GM12892 (cell line): Measurements from ENCODE around the gene ANXA11.

ENCODE experiments used
- DNase-seq: peaks from one replicate; pipeline ENCODE4 v3.0.0; 2011; ENCODE audit not compliant: insufficient read length
- FAIRE-seq: peaks from 2 replicates; lab custom pipeline; 2011; peaks lifted over from hg19 to GRCh38; lab: Jason Lieb, UNC
- POLR2A ChIP-seq: IDR thresholded peaks from 2 replicates; pipeline ENCODE4 v1.6.1; 2011; ENCODE audit warnings: low read depth, low read length, control low read depth
- POLR2AphosphoS5 ChIP-seq: IDR thresholded peaks from 2 replicates; pipeline ENCODE4 v1.6.1; 2011; ENCODE audit warnings: low read depth, low read length, control low read depth
- TAF1 ChIP-seq: IDR thresholded peaks from 2 replicates; pipeline ENCODE4 v1.6.1; 2011; ENCODE audit warnings: low read depth, mild to moderate bottlenecking, control low read depth, low read length, borderline replicate concordance

The ANXA11 gene

DNA sequence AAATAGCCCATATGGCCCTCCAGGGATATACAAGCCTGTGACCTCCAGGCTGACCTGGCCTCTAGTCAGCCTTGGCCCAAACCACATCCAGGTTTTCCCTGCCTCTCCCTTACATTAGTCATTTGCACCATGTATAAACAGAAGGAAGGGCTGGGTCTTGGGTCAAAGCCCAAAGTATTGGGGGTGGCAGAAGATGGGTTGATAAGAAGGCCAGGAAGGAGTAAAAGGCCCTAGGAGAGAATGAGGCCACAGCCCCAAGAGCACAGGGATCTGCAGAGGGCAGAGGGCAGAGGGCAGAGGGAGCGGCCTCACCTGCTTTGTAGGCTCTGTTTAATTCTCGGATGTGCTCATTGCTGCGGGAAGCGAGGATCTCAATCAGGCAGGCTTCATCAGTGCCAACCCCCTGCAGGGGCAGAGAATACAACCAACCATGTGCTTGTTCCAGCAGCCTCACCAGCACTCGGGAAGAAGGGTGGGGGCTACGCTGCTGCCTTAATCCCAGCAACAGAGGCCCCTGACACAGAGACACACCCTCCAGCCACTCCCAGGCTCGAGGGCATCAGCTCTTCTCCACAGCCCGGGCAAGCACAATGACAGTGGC lies 41.5 kb downstream of the ANXA11 start:
- TF ChIP-seq TAF1 (no peak), POLR2AphosphoS5 (no peak), POLR2A (no peak)
- no peak for FAIRE-seq
- no peak for DNase-seq

DNA sequence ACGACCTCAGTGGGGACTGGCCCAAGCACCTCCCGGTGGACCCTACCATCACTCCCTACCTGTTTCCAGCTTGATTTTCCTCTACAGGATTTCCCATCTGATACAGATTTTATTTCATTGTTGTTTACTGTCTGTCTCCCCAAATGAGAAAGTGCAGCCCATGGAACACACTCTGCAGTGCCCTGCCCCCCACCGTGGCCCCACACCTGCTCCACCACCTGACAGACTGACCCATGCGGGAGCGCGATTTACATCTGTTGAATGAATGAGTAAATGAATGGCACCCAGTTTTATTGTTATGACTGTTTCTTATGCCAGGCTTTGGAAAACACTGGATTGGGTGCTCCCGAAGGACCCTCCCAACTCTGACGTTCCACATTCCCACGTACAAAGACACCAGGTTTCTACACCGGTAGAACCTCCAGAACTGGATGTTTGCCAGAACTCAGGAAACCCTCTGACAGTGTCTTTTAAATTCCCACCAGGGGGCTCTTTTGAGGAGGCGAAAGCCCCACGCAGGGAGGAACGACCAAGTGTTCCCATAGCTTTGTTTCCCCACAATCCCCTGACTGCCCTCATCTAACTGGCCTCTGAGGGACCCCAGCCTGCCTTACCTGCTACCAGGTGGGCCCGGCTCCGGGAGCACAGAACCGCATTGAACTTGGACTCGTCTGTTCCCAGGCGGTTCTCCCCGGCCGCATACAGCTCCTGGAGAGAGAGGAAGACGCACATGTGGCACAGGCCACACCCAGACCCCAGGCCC lies 43.8 kb downstream of the ANXA11 start:
- no peak for FAIRE-seq
- TF ChIP-seq POLR2AphosphoS5, result no peak
- no peak for TF ChIP-seq TAF1
- no peak for TF ChIP-seq POLR2A
- no peak for DNase-seq

DNA sequence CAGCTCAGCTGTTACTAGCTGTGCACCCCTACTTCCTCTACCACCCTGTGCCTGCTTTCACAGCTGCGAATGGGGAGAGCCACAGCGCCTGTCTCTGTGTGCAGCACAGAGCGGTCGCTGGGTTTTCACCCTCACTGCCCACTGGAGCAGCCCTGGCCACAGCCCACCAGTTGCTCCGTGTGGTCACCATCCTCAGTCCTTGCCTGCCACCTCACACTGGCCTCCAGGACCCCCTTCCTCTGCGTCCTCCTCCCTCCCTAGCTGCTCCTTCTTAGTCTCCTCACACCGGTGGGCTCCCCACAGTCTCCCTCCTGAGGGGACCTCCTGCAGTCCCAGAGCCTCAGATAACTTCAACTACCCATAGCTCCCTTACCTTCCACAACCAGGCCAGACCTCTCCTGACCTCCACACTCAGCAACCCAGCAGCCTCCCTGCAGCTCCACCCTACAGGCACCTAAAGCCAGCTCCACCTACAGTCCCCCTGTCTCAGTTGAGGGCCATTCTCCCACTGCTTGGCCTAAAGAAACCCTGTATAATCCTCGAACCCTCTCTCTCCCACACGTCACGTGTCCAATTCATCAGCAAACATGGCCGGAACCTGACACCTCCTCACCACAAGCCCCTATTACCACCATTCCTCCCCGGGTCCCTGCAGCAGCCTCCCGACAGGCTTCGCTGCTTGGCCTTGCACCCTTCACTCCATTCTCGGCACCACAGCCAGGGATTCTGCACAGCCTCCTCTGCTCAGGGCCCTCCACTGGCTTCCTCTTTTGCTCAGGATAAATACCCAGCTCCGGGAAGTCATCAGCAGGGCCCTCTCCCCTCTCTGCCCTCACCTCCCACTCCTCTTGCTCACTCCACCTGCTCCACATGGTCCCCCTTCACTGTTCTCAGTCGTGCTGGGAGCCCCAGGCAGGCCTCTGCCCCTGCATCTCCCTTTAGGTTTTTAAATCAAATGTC lies 44.7 kb downstream of the ANXA11 start:
- FAIRE-seq (no peak), DNase-seq (no peak)
- TF ChIP-seq POLR2AphosphoS5 (no peak), TAF1 (no peak), POLR2A (no peak)

DNA sequence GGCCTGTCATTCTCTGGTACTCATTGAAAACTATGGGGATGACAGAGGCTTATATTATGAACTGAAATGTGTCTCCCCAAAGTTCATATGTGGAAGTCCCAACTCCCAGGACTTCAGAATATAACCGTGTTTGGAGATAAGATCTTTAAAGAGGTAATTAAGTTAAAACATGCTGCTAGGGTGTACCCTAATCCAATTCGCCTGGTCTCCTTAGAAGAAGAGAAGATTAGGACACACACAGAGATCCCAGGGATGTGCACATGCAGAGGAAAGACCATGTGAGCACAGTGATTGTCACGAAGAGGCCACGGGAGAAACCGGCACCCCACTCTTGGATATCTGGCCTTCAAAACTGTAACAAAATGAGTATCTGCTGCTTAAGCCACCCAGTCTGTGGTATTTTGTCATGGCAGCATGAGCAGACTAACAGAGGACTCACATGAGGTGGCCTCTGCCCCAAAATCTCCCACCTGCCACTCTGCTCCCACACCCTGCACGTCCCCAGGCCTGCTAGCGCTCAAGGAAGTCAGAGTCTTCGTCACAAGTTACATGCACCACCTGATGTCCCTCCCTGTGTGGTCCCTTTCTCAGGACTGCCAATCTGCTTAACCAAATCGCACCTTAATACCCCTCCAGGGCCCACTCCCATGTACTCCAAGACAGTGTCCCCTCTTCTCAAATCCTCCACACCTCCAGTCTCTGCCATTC lies 46.0 kb downstream of the ANXA11 start:
- FAIRE-seq (no peak), DNase-seq (no peak)
- TF ChIP-seq TAF1 (no peak), POLR2A (no peak), POLR2AphosphoS5 (no peak)

DNA sequence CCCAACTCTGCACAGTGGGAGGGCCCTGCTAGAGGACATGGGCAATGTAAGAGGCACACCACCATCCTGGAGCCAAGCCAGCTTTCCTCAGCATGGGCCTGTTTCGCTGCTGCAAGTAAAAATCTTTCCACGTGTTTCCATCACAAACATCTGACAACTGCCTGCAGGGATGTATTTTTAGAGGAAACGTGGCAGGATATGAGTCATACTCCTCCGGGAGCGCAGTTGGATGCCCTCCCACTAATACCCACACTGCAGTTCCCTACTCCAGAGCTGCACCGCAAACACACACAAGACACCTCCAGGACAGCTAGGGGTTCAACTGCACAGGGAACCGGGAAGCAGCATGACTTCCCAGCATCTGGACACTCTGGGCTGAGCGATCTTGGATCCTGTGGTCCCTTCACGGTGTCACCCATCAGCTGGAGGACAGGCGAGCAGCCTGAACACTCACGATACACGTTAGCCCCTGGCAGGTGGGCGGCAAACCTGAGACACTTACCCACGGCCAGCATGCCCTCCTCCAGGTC lies 46.7 kb downstream of the ANXA11 start:
- TF ChIP-seq POLR2AphosphoS5 (no peak), TAF1 (no peak), POLR2A (no peak)
- no peak for FAIRE-seq
- no peak for DNase-seq

DNA sequence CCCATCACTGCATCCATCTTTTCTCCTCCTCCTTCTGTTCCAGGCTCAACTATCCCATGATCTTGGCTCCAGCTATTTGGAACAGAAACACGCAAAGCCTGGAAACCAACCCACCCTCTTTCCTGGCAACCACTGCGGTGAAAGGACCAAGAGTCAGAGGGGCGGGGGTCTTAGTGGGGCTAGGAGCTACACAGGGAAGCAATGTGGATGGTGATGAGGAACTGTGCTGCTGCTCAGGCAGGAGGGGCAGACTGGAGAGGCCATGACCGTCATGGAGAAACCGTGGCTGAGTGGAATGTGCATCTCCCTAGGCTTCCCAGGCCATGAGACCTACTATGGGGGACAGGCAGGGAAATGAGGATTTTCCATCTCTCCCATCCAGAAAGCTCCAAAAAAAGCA lies 47.2 kb downstream of the ANXA11 start:
- TF ChIP-seq POLR2AphosphoS5, result no peak
- TF ChIP-seq TAF1, result no peak
- TF ChIP-seq POLR2A, result no peak
- DNase-seq (no peak), FAIRE-seq (no peak)

DNA sequence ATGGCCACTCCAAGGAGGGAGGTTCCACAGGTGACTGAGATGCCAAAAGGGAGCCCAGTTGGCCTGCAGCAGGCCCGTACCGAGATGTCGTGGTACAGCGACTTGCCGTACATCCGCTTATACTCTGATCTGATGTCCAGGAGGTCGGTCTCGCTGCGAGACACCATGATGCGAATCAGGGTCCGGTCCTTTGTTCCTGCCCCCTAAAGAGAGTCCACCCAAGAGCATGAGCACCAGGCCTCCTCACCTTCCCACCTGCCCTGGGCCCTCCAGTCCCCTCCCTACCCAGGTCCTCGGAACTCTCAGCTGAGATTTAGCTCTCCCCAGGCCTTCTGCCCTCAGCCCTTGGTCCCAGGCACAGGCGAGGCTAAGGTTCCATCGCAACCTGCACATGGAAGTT lies 47.8 kb downstream of the ANXA11 start:
- FAIRE-seq (no peak), DNase-seq (no peak)
- TF ChIP-seq TAF1 (no peak), POLR2A (no peak), POLR2AphosphoS5 (no peak)

DNA sequence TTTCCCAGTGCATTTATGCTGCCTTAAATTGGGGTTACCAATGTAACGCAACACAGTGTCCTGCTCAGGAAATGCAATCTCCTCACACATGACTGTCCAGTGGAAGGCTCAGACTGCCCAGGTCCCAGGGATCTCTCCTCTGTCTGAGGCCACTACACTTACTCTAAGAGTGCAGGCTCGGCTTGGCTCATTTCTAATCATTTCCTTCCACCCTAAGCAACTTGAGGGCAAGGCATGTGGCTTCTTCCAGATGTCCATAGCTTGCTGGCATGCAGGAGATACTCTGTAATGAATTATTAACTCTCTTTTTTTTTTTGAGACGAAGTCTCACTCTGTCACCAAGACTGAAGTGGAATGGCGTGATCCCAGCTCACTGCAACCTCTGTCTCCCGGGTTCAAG lies 49.1 kb downstream of the ANXA11 start:
- FAIRE-seq (no peak), DNase-seq (no peak)
- TF ChIP-seq TAF1 (no peak), POLR2A (no peak), POLR2AphosphoS5 (no peak)

DNA sequence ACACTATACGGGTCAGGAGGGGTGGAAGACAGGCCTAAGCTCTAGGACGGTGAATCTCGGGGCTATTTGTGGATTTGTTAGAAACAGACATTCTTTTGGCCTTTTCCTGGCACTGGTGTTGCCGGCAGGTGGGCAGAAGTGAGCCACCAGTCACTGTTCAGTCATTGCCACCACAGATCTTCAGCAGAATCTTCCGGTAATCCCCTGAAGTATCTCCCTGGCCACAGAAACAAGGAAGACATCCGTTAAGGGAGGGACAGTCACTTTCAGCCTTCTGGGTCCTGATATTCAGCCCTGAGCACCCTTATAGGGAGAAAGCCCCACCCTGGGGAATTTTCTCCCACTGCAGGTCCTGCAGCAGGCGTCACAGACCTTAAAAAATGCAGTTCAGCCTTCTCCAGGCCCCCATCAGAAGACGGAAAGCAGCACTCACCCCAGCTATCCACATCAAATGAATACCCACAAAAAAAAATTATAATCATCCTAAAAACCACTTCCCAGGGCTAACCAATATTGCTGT lies 49.6 kb downstream of the ANXA11 start:
- FAIRE-seq (no peak), DNase-seq (no peak)
- no peak for TF ChIP-seq TAF1
- TF ChIP-seq POLR2A, result no peak
- TF ChIP-seq POLR2AphosphoS5, result no peak

DNA sequence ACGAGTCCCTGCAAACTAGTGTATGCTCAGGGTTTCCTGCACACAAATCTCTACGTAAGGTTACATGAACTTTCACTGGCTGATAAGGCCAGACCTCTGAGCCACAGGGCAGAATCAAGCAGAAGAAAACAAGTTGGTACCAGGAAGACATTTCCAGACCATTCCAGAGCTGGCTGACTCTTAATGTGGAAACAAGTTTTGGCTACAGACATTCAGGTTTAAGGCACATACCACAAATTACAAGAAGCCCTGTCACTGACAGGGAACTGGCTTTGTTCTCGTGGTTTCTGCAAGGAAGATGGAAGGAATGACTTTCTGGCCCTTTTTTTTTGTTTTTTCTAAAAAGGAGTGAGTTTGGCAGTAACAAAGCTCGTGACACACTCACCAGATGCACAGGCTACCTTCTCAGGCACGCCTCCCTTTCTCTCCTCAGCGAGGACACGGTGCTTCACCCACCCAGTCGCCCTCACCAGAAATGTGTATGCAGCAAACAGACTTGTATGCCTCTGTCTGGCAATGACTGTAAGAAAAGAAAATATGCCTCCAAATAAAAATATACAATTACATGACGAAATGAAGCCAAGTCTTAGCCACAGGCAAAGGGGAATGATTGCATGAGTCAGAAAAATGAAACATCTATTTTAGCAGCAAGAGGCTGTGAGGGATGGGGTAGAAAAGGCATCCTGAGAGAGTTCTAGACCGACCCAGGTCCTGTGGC lies 50.2 kb downstream of the ANXA11 start:
- TF ChIP-seq TAF1, result no peak
- TF ChIP-seq POLR2AphosphoS5, result no peak
- TF ChIP-seq POLR2A, result no peak
- DNase-seq (no peak), FAIRE-seq (no peak)

DNA sequence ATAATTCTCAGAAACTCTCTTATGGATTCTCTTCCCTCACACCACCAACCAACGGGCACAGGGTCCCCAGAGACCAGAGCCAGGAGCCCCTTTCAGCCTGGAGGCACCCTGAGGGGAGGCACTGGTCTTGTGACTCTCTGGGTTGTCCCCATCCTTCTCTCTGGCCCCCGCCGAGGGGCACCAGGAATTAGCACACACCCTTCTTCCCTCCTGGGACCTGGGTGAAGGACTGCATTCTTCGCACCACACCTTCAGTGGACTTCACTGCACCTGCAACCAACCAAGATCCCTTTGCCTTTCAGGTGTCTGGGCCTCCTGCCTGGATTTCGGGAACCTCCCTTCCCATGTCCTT lies 50.7 kb downstream of the ANXA11 start:
- DNase-seq (no peak), FAIRE-seq (no peak)
- TF ChIP-seq POLR2A (no peak), TAF1 (no peak), POLR2AphosphoS5 (no peak)
